Germinal center (tissue), 1 donor: Measurements from ENCODE around the gene PDLIM4.

Source experiments
- DNase-seq: peaks from one replicate; pipeline ENCODE4 v3.0.0; 2012; ENCODE audit warnings: mixed read lengths, low spot score

PDLIM4 gene

GRCh38 chr5:132253452-132254320 is 3.8 kb upstream of the PDLIM4 start:
- no peak for DNase-seq

GRCh38 chr5:132254321-132254977 is 3.0 kb upstream of the PDLIM4 start:
- DNase-seq, result no peak

- DNase-seq, result no peak
These were observed 1.3 kb upstream of the PDLIM4 start for GRCh38 chr5:132256086-132256782.

- no peak for DNase-seq
These were observed 739 bp upstream of the PDLIM4 start for GRCh38 chr5:132256783-132257130.

- no peak for DNase-seq
These were observed 889 bp downstream of the PDLIM4 start for GRCh38 chr5:132258102-132259068.

- no peak for DNase-seq
These were observed 1.8 kb downstream of the PDLIM4 start for GRCh38 chr5:132259069-132259851.

GRCh38 chr5:132260051-132260450 is 2.6 kb downstream of the PDLIM4 start:
- no peak for DNase-seq

- no peak for DNase-seq
These were observed 3.4 kb downstream of the PDLIM4 start for GRCh38 chr5:132260714-132261551.

- no peak for DNase-seq
These were observed 4.7 kb downstream of the PDLIM4 start for GRCh38 chr5:132261881-132262845.

GRCh38 chr5:132262882-132263547 is 5.5 kb downstream of the PDLIM4 start:
- no peak for DNase-seq

GRCh38 chr5:132263548-132264261 is 6.2 kb downstream of the PDLIM4 start:
- no peak for DNase-seq

- no peak for DNase-seq
These were observed 7.2 kb downstream of the PDLIM4 start for GRCh38 chr5:132264546-132265335.

- no peak for DNase-seq
These were observed 8.0 kb downstream of the PDLIM4 start for GRCh38 chr5:132265336-132266030.

- no peak for DNase-seq
These were observed 8.7 kb downstream of the PDLIM4 start for GRCh38 chr5:132266031-132266835.

GRCh38 chr5:132266836-132267160 is 9.3 kb downstream of the PDLIM4 start:
- no peak for DNase-seq
